ENCODE measurements around the gene RBM34. TPM values are rescaled to one million over a fixed set of nuclear protein-coding genes. Genes with fewer than 3 reads are reported as not detected.

RBM34 gene
- polyA plus RNA-seq, 3 donors = 20.5 to 25.7 (median 22.5) TPM

- Histone ChIP-seq H3K27ac (ENCODE audit: low read depth in 1 of 2, low read length in 2 of 2) (peak overlapping the region; percentile 88 to 96), H3K9ac (ENCODE audit: insufficient read depth, low read length, poor library complexity, severe bottlenecking) (peak overlapping the region; percentile 95), H2AFZ (ENCODE audit: insufficient read depth, low read depth, low read length, poor library complexity, severe bottlenecking) (peak overlapping the region; percentile 96), H3K4me2 (replicated peaks; ENCODE audit: extremely low read depth, low read length, poor library complexity, severe bottlenecking) (peak overlapping the region; percentile 97), H3K4me1 (ENCODE audit: control insufficient read depth in 1 of 2, insufficient read depth in 2 of 2, low read length in 2 of 2) (peaks cover 20 to 28% of the 10 kb centered on the region in 2 donors), H3K9me3 (replicated peaks in 1 of 2; ENCODE audit: control insufficient read depth in 1 of 2, insufficient read depth in 1 of 2, low read length in 2 of 2) (no peaks in the 10 kb centered on the region), H3K4me3 (replicated peaks in 1 of 3; ENCODE audit: low read depth in 2 of 3, low read length in 3 of 3) (peak overlapping the region; percentile 86 to 96 (median 89)), H3K36me3 (replicated peaks in 1 of 2; ENCODE audit: control insufficient read depth in 1 of 2, insufficient read depth in 2 of 2, low read length in 2 of 2) (peaks cover 8 to 40% of the 10 kb centered on the region in 2 donors), H3K27me3 (ENCODE audit: control insufficient read depth in 2 of 2, insufficient read depth in 2 of 2, low read length in 2 of 2) (no peaks in the 10 kb centered on the region), H3K79me2 (ENCODE audit: insufficient read depth, low read length) (peaks cover 58% of the 10 kb centered on the region), H4K20me1 (ENCODE audit: insufficient read depth, low read length) (peaks cover 49% of the 10 kb centered on the region)
- DNase-seq = peak in 1 of 3 donors; percentile 13
- Mint-ChIP-seq H3K9me3 (no peaks in the 10 kb centered on the region), H3K4me3 (peak overlapping the region; percentile 94 to 96), H3K27ac (peak overlapping the region; percentile 96 to 99 (median 98)), H3K36me3 (peaks cover 22 to 47% of the 10 kb centered on the region in 2 donors), H3K4me1 (peaks cover 26% of the 10 kb centered on the region), H3K27me3 (ENCODE audit: low read depth in 3 of 3) (no peaks in the 10 kb centered on the region)
- TF ChIP-seq CTCF (IDR thresholded peaks at IDR 0.05) = no peak
- 4% methylated on average over 22 of the region's 35 CpGs for WGBS (ENCODE audit: insufficient coverage)
- intact Hi-C loops (cut with micrococcal nuclease) = loop anchor here (5.0 to 10.0 kb wide), 2 partner anchors 34 to 197 kb away; partner anchors contain the start of genes ARID4B (in 1 of the 2), GGPS1 (in 1 of the 2) and RBM34 (in 1 of the 2)
Observed at GRCh38 chr1:235127732-235128455, 33.2 kb downstream of the RBM34 start.

- H3K4me1 ChIP-seq (ENCODE audit: control insufficient read depth in 1 of 2, insufficient read depth in 2 of 2, low read length in 2 of 2) = peaks cover 20 to 28% of the 10 kb centered on the region in 2 donors
- Mint-ChIP-seq H3K4me1 (peaks cover 29% of the 10 kb centered on the region), H3K27me3 (ENCODE audit: low read depth in 3 of 3) (no peaks in the 10 kb centered on the region), H3K9me3 (no peaks in the 10 kb centered on the region), H3K4me3 (peak overlapping the region; percentile 94 to 96), H3K27ac (peak overlapping the region in 1 of 7 donors; percentile 97), H3K36me3 (peaks cover 21 to 44% of the 10 kb centered on the region in 2 donors)
- no CpG with 5 or more reads among the region's 4 CpGs for WGBS (ENCODE audit: insufficient coverage)
- peak overlapping the region in 1 of 2 donors; percentile 96 for H3K27ac ChIP-seq (ENCODE audit: low read depth in 1 of 2, low read length in 2 of 2)
- TF ChIP-seq CTCF (IDR thresholded peaks at IDR 0.05) = no peak
- H3K4me2 ChIP-seq (replicated peaks; ENCODE audit: extremely low read depth, low read length, poor library complexity, severe bottlenecking) = peak overlapping the region; percentile 97
- no peak overlapping the region for H2AFZ ChIP-seq (ENCODE audit: insufficient read depth, low read depth, low read length, poor library complexity, severe bottlenecking)
- peaks cover 9 to 39% of the 10 kb centered on the region in 2 donors for H3K36me3 ChIP-seq (replicated peaks in 1 of 2; ENCODE audit: control insufficient read depth in 1 of 2, insufficient read depth in 2 of 2, low read length in 2 of 2)
- peaks cover 56% of the 10 kb centered on the region for H4K20me1 ChIP-seq (ENCODE audit: insufficient read depth, low read length)
- no peaks in the 10 kb centered on the region for H3K9me3 ChIP-seq (replicated peaks in 1 of 2; ENCODE audit: control insufficient read depth in 1 of 2, insufficient read depth in 1 of 2, low read length in 2 of 2)
- H3K9ac ChIP-seq (ENCODE audit: insufficient read depth, low read length, poor library complexity, severe bottlenecking) = peak overlapping the region; percentile 95
- intact Hi-C loops (cut with micrococcal nuclease) = loop anchor here (5.0 to 10.0 kb wide), 2 partner anchors 35 to 198 kb away; partner anchors contain the start of genes ARID4B (in 1 of the 2), GGPS1 (in 1 of the 2) and RBM34 (in 1 of the 2)
- peaks cover 65% of the 10 kb centered on the region for H3K79me2 ChIP-seq (ENCODE audit: insufficient read depth, low read length)
- DNase-seq = no peak
- H3K4me3 ChIP-seq (replicated peaks in 1 of 3; ENCODE audit: low read depth in 2 of 3, low read length in 3 of 3) = peak overlapping the region; percentile 86 to 96 (median 89)
- H3K27me3 ChIP-seq (ENCODE audit: control insufficient read depth in 2 of 2, insufficient read depth in 2 of 2, low read length in 2 of 2) = no peaks in the 10 kb centered on the region
Observed at GRCh38 chr1:235127203-235127602, 33.8 kb downstream of the RBM34 start.
